MM.1S (cell line): ENCODE measurements around the gene EMP2.

Source experiments
- DNase-seq: peaks from one replicate; pipeline ENCODE4 v3.0.0-alpha.2; 2015
- H2AFZ ChIP-seq: fragments of 300-600 bp; sonication (generic); 2 replicates; pipeline ENCODE4 v1.6.0; 2016; ENCODE audit warnings: antibody characterized with exemption, low read length
- H3F3A ChIP-seq: fragments of 300-600 bp; sonication (generic); 2 replicates; pipeline ENCODE4 v1.6.1; 2016; ENCODE audit warnings: mild to moderate bottlenecking, antibody characterized with exemption, low read length, moderate library complexity, mixed read lengths; ENCODE audit not compliant: insufficient read depth
- H3K27ac ChIP-seq: fragments of 300-600 bp; sonication (generic); 2 replicates; pipeline ENCODE4 v1.5.1; 2016; ENCODE audit warnings: mild to moderate bottlenecking, low read length
- H3K27me3 ChIP-seq: fragments of 300-600 bp; sonication (generic); replicated peaks from 2 replicates; pipeline ENCODE4 v1.6.0; 2016; ENCODE audit warnings: low read length; ENCODE audit not compliant: insufficient read depth
- H3K36me3 ChIP-seq: fragments of 300-600 bp; sonication (generic); replicated peaks from 2 replicates; pipeline ENCODE4 v1.6.1; 2016; ENCODE audit warnings: mild to moderate bottlenecking, low read length, mixed read lengths; ENCODE audit not compliant: insufficient read depth
- H3K4me1 ChIP-seq: fragments of 300-600 bp; sonication (generic); 2 replicates; pipeline ENCODE4 v1.6.1; 2016; ENCODE audit warnings: low read length, mixed read lengths
- H3K4me2 ChIP-seq: fragments of 300-600 bp; sonication (generic); 2 replicates; pipeline ENCODE4 v1.6.0; 2016; ENCODE audit warnings: low read depth, low read length
- H3K4me3 ChIP-seq: fragments of 300-600 bp; sonication (generic); 2 replicates; pipeline ENCODE4 v1.5.1; 2016; ENCODE audit warnings: low read length, mixed read lengths
- H3K79me2 ChIP-seq: fragments of 300-600 bp; sonication (generic); 2 replicates; pipeline ENCODE4 v1.6.1; 2016; ENCODE audit warnings: mixed run types, low read length, mixed read lengths
- H3K9ac ChIP-seq: fragments of 300-600 bp; sonication (generic); 2 replicates; pipeline ENCODE4 v1.6.1; 2016; ENCODE audit warnings: low read length, mixed read lengths
- H3K9me2 ChIP-seq: fragments of 300-600 bp; sonication (generic); replicated peaks from 2 replicates; pipeline ENCODE4 v1.6.1; 2016; ENCODE audit warnings: mild to moderate bottlenecking, low read length, mixed read lengths; ENCODE audit not compliant: insufficient read depth
- H3K9me3 ChIP-seq: fragments of 300-600 bp; sonication (generic); replicated peaks from 2 replicates; pipeline ENCODE4 v1.6.1; 2016; ENCODE audit warnings: mild to moderate bottlenecking, low read length, mixed read lengths; ENCODE audit not compliant: insufficient read depth
- H4K20me1 ChIP-seq: fragments of 300-600 bp; sonication (generic); 2 replicates; pipeline ENCODE4 v1.6.1; 2016; ENCODE audit warnings: mild to moderate bottlenecking, low read length, moderate library complexity, mixed read lengths; ENCODE audit not compliant: insufficient read depth
- CTCF ChIP-seq: fragments of 300-600 bp; sonication (generic); IDR thresholded peaks from 2 replicates; pipeline ENCODE4 v1.5.1; 2016; ENCODE audit warnings: antibody characterized with exemption, low read length, mixed read lengths
- EZH2 ChIP-seq: fragments of 300-600 bp; sonication (generic); optimal IDR thresholded peaks from 2 replicates; pipeline ENCODE3; 2017; ENCODE audit warnings: low read depth, mild to moderate bottlenecking, antibody characterized with exemption, low read length, mixed read lengths
- EZH2phosphoT487 ChIP-seq: fragments of 300-600 bp; sonication (generic); IDR thresholded peaks from 2 replicates; pipeline ENCODE4 v1.6.1; 2018; ENCODE audit warnings: antibody characterized with exemption, low read length

The EMP2 gene

GRCh38 chr16:10564591-10564990, 15.8 kb downstream of the EMP2 start:
- no peak for DNase-seq
- TF ChIP-seq EZH2phosphoT487 = no peak
- TF ChIP-seq EZH2 = no peak
- TF ChIP-seq CTCF = no peak
- Histone ChIP-seq H3K79me2 (peaks cover 4% of the 10 kb centered on the region; the same call in 1 of the 2 replicates), H3K36me3 (no peaks in the 10 kb centered on the region), H3K4me3 (no peak overlapping the region), H3K27me3 (no peaks in the 10 kb centered on the region), H3K4me2 (no peak overlapping the region), H4K20me1 (no peaks in the 10 kb centered on the region), H3K9ac (no peak overlapping the region), H2AFZ (no peak overlapping the region), H3F3A (no peaks in the 10 kb centered on the region), H3K27ac (no peak overlapping the region), H3K4me1 (no peaks in the 10 kb centered on the region), H3K9me2 (no peaks in the 10 kb centered on the region), H3K9me3 (no peaks in the 10 kb centered on the region)

- Histone ChIP-seq H3K4me2 (no peak overlapping the region), H3K4me1 (no peaks in the 10 kb centered on the region), H3K27ac (no peak overlapping the region), H3K9me3 (no peaks in the 10 kb centered on the region), H3K27me3 (no peaks in the 10 kb centered on the region), H3K9ac (no peak overlapping the region), H3K4me3 (no peak overlapping the region), H3K79me2 (peaks cover 4% of the 10 kb centered on the region; the same call in 1 of the 2 replicates), H3F3A (no peaks in the 10 kb centered on the region), H2AFZ (no peak overlapping the region), H3K36me3 (no peaks in the 10 kb centered on the region), H4K20me1 (no peaks in the 10 kb centered on the region), H3K9me2 (no peaks in the 10 kb centered on the region)
- no peak for DNase-seq
- TF ChIP-seq EZH2 (no peak), CTCF (no peak), EZH2phosphoT487 (no peak)
These were observed 18.0 kb downstream of the EMP2 start for GRCh38 chr16:10562361-10562899.

- Histone ChIP-seq H3K4me3 (no peak overlapping the region), H3K4me1 (no peaks in the 10 kb centered on the region), H3K9me2 (no peaks in the 10 kb centered on the region), H3K79me2 (peaks cover 4% of the 10 kb centered on the region; the same call in 1 of the 2 replicates), H3K36me3 (no peaks in the 10 kb centered on the region), H3K27me3 (no peaks in the 10 kb centered on the region), H3K27ac (no peak overlapping the region), H3K9me3 (no peaks in the 10 kb centered on the region), H4K20me1 (no peaks in the 10 kb centered on the region), H3K4me2 (no peak overlapping the region), H2AFZ (no peak overlapping the region), H3F3A (no peaks in the 10 kb centered on the region), H3K9ac (no peak overlapping the region)
- no peak for DNase-seq
- TF ChIP-seq EZH2 (no peak), CTCF (no peak), EZH2phosphoT487 (no peak)
These were observed 19.0 kb downstream of the EMP2 start for GRCh38 chr16:10561425-10561824.
